GM18507 (cell line): Measurements from ENCODE around the gene SLC38A7.
"Not testable (repeated sequence)": the region's sequence is repeated elsewhere in the genome, so short reads cannot be mapped to it uniquely, and the experiment has no call there.

Experiments
- DNase-seq: peaks from one replicate; pipeline ENCODE4 v3.0.0; 2011; ENCODE audit warnings: low read depth; ENCODE audit not compliant: insufficient read length; ENCODE audit errors: extremely low spot score
- FAIRE-seq: peaks from 2 replicates; lab custom pipeline; 2011; peaks lifted over from hg19 to GRCh38; lab: Jason Lieb, UNC

The SLC38A7 gene

DNA sequence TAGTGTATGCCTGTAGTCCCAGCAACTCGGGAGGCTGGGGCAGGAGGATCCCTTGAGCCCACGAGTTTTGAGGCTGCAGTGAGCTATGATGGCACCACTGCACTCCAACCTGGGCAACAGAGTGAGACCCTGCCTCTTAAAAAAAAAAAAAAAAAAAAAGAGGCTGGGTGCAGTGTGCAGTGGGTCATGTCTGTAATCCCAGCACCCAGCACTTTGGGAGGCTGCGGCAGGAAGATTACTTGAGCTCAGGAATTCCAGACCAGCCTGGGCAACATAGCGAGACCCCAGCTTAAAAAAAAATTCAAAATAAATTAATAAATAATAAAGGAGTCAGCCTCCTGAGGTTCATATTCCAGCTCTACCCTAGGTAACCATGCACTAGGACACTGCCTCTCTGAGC, 45.3 kb downstream of the SLC38A7 start:
- FAIRE-seq (no peak), DNase-seq (no peak)

DNA sequence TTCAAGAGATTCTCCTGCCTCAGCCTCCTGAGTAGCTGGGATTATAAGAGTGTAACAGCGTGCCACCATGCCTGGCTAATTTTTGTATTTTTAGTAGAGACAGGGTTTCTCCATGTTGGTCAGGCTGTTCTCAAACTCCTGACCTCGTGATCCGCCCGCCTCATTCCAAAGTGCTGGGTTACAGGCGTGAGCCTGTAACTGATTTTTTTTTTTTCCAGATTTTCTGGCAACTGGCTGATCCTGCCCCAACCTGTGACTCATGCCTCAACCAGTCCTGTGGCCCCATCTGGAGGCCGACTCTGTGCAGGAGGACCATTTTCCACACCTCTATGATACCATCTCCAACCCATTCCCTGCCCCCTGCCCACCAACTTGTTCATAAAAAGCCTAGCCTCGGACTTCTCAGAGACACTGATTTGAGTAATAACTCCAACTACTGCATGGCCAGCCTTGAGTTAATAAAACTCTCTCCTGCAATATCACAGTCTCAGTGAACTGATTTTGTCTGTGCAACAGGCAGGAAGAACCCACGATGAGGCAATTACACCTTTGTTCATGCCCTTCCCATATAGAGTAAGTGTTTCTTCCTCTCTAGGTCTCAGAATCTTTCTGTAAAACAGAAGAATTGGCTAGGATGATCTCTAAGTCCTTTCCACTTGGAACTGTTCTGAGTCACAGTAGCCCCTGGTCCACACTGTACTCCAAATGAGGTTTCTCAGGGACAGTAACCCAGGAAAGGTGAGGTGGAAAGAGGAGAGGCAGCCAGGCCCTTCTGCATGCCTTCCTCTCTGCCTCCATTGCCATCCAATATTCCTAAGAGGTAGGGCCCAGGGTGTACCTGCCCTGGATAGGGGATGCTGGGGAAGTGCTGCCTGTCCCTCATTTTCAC, 46.2 kb downstream of the SLC38A7 start:
- DNase-seq (no peak), FAIRE-seq (no peak)

- not testable (repeated sequence) for DNase-seq, FAIRE-seq
Measured at GRCh38 chr16:58637021-58637420, 47.5 kb downstream of the SLC38A7 start.

GRCh38 chr16:58636466-58636865, 48.1 kb downstream of the SLC38A7 start:
- FAIRE-seq (no peak), DNase-seq (no peak)

GRCh38 chr16:58635502-58635901, 49.1 kb downstream of the SLC38A7 start:
- no peak for FAIRE-seq
- no peak for DNase-seq

GRCh38 chr16:58634265-58634802, 50.2 kb downstream of the SLC38A7 start:
- no peak for DNase-seq
- FAIRE-seq = no peak

DNA sequence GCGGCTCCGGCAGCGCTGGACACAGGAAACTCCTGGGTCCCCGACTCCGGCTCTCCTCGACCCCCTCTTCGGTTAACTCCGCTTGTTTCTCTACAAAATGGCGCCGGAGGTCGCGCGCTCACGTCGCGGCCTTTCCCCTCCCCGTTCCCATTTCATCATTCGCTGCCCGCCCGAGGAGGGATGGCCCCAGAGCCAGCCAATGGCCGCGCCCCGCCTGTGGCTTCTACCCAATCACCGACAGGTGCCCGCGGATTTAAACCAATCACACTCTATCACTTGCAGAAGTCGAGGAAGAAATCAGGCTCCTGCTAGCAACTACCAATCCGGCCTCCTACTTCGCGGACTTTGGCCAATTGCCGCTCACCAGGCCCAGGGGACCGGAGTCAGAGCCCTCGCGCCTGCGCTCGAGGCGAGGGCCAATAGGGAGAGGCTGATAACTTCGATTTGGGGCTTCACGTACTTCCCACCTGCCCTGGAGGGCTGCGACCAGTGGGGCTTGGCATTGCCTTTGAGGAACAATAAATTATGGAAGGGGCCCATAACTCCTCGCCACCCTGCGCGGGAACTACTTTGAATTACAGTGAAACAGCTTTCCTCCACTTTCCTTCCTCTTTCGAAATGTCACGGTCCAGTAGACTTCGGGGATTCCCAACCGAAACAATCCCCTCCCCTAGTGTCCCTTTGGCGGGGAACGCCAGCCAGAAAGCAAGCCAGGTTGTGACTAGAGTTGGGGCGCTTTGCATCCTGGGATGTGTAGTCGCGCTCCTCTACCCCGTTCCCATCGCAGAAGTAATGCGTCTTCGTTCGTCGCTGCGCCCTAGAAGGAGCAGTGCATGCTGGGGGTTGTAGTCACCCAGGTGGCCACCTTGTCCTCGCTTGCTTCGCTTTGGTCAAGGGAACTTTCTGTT, 54.6 kb downstream of the SLC38A7 start, which contains the start of gene CNOT1:
Gene CNOT1, minus strand, starts transcription at position 94 of the 908 bp plus-strand sequence. CDS start 30,489 bp downstream, outside the sequence.
- peak; percentile 99 for FAIRE-seq

DNA sequence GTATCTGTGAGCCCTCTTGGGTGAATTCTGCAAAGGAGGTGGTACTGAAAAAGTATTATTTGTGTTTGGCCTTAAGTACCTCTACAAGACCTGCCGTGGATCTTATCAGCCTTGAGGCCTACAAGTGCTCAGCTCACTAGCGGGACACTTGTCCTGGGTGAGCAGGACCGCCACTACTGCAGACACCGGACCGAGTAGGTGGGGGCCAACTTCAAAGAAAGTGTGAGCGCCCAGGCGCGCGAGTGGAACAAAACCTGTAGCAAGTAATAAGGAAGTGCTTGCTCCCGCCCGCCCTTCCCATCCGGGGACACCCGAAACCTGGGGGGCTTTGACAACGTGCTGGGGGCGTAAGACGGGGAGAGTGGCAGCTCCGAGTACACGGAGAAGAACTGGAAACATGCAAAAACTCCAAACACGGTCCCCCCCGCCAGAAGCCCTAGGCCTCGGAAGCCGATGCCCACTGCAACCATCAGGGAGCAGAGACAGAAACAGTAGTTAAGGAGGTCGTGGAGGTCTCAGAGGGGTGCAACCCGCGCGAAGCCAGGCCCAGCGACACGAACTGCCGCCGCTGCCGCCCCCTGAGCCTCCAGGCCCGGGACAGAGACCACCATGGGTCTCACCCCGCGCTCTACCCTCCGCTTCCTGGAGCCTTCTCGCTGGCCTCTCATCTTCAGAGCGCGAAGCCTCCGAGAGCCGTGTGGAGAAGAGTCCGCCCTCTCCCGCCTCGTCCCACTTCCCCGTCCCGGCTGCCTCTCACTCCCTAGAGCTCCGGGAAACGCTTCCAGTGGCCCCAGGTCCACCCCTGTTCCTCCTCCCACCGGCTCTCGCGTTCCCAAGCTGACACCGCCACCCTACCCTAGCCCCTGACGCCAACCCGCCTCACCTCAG, 55.5 kb downstream of the SLC38A7 start:
- no peak for DNase-seq
- FAIRE-seq = no peak

More for the DNA sequence above, 54.6 kb downstream of the SLC38A7 start, which contains the start of gene CNOT1:
- peak; percentile 83 for DNase-seq

- FAIRE-seq (no peak), DNase-seq (no peak)
Measured at GRCh38 chr16:58624209-58624608, 60.4 kb downstream of the SLC38A7 start.

GRCh38 chr16:58620396-58620795, 64.2 kb downstream of the SLC38A7 start:
- FAIRE-seq (no peak), DNase-seq (no peak)

GRCh38 chr16:58615280-58615679, 69.3 kb downstream of the SLC38A7 start:
- no peak for FAIRE-seq
- DNase-seq = no peak
